ENCODE data around the gene TUBB. TPM values are rescaled to one million over a fixed set of nuclear protein-coding genes. Genes with fewer than 3 reads are reported as not detected.
"Not testable (repeated sequence)": the region's sequence is repeated elsewhere in the genome, so short reads cannot be mapped to it uniquely, and the experiment has no call there.

The TUBB gene
- total RNA-seq, 2 experiments from 2014 or later = 1,549 to 1,571 TPM

- CTCF ChIA-PET = interaction anchor here (0.6 to 1.4 kb wide), 6 partner anchors 19 to 345 kb away, joined by 3 to 5 read pairs (median 4); no protein-coding TSS in a partner anchor
- POLR2A ChIA-PET = interaction anchor here (1.0 to 3.8 kb wide), 4 partner anchors 26 to 88 kb away, joined by 3 to 28 read pairs (median 12); no protein-coding TSS in a partner anchor
Observed at GRCh38 chr6:30742316-30743098, 22.4 kb downstream of the TUBB start, which contains the start of gene FLOT1. TSS of gene FLOT1 (minus strand) at chr6:30742687. CDS start at chr6:30742189, 498 bp downstream.

GRCh38 chr6:30743099-30744053 lies 23.2 kb downstream of the TUBB start:
- POLR2A ChIA-PET = interaction anchor here (1.0 to 3.8 kb wide), 5 partner anchors 14 to 87 kb away, joined by 3 to 28 read pairs (median 7); no protein-coding TSS in a partner anchor

GRCh38 chr6:30744054-30744805 lies 24.1 kb downstream of the TUBB start, which contains the start of gene IER3:
TSS of gene IER3 (minus strand) at chr6:30744547. CDS start at chr6:30744518, 29 bp downstream.
- ChIA-PET POLR2A (interaction anchor here (0.6 to 3.8 kb wide), 10 partner anchors 12 to 87 kb away, joined by 3 to 28 read pairs (median 4); no protein-coding TSS in a partner anchor), CTCF (interaction anchor here (0.6 to 1.8 kb wide), 9 partner anchors 13 to 133 kb away, joined by 3 to 5 read pairs (median 4); no protein-coding TSS in a partner anchor)

More at GRCh38 chr6:30743099-30744053, 23.2 kb downstream of the TUBB start:
- CTCF ChIA-PET = interaction anchor here (1.0 to 1.8 kb wide), 8 partner anchors 13 to 134 kb away, joined by 3 to 4 read pairs (median 3); no protein-coding TSS in a partner anchor

GRCh38 chr6:30747300-30747687 lies 27.1 kb downstream of the TUBB start:
- ChIA-PET POLR2A (no interaction called here), CTCF (interaction anchor here (1.5 to 1.6 kb wide), 2 partner anchors 41 to 80 kb away, joined by 3 to 4 read pairs; no protein-coding TSS in a partner anchor)

- ChIA-PET CTCF (interaction anchor here (0.6 kb wide), 1 partner anchor 296 kb away, joined by 3 read pairs; no protein-coding TSS in a partner anchor), POLR2A (no interaction called here)
Observed at GRCh38 chr6:30747902-30748769, 28.0 kb downstream of the TUBB start.

- CTCF ChIA-PET = interaction anchor here (0.6 kb wide), 2 partner anchors 18 to 296 kb away, joined by 3 read pairs; no protein-coding TSS in a partner anchor
- POLR2A ChIA-PET = no interaction called here
Observed at GRCh38 chr6:30748851-30749540, 28.8 kb downstream of the TUBB start.

GRCh38 chr6:30749554-30750378 lies 29.6 kb downstream of the TUBB start:
- ChIA-PET POLR2A (interaction anchor here (0.6 kb wide), 1 partner anchor 13 kb away, joined by 3 read pairs; no protein-coding TSS in a partner anchor), CTCF (interaction anchor here (0.6 kb wide), 1 partner anchor 17 kb away, joined by 3 read pairs; no protein-coding TSS in a partner anchor)

- ChIA-PET CTCF (no interaction called here), POLR2A (no interaction called here)
Observed at GRCh38 chr6:30750379-30750668, 30.2 kb downstream of the TUBB start.

GRCh38 chr6:30752157-30752927 lies 32.2 kb downstream of the TUBB start:
- POLR2A ChIA-PET = no interaction called here
- CTCF ChIA-PET = interaction anchor here (1.1 to 1.8 kb wide), 2 partner anchors 14 to 375 kb away, joined by 3 to 4 read pairs; no protein-coding TSS in a partner anchor

GRCh38 chr6:30754631-30755030 lies 34.5 kb downstream of the TUBB start:
- CTCF ChIA-PET = no interaction called here
- POLR2A ChIA-PET = no interaction called here

- POLR2A ChIA-PET = interaction anchor here (0.5 to 1.0 kb wide), 2 partner anchors 10 to 12 kb away, joined by 3 to 4 read pairs; partner anchors contain the start of gene IER3
- CTCF ChIA-PET = not testable (repeated sequence)
Observed at GRCh38 chr6:30756405-30757003, 36.4 kb downstream of the TUBB start.

GRCh38 chr6:30757261-30757904 lies 37.2 kb downstream of the TUBB start:
- CTCF ChIA-PET = no interaction called here
- POLR2A ChIA-PET = interaction anchor here (1.0 kb wide), 1 partner anchor 13 kb away, joined by 3 read pairs; the partner anchor contains the start of gene IER3

- CTCF ChIA-PET = interaction anchor here (0.7 kb wide), 1 partner anchor 97 kb away, joined by 3 read pairs; no protein-coding TSS in a partner anchor
- POLR2A ChIA-PET = interaction anchor here (0.6 to 0.7 kb wide), 2 partner anchors 52 to 293 kb away, joined by 3 to 12 read pairs; no protein-coding TSS in a partner anchor
Observed at GRCh38 chr6:30759575-30760239, 39.6 kb downstream of the TUBB start.

- POLR2A ChIA-PET = interaction anchor here (1.0 kb wide), 1 partner anchor 24 kb away, joined by 3 read pairs; no protein-coding TSS in a partner anchor
- CTCF ChIA-PET = interaction anchor here (1.3 kb wide), 1 partner anchor 67 kb away, joined by 3 read pairs; no protein-coding TSS in a partner anchor
Observed at GRCh38 chr6:30760549-30760948, 40.4 kb downstream of the TUBB start.

Measured in activated CD8-positive, alpha-beta memory T cell treated with anti-CD3 and anti-CD28 coated beads for 36 hours (primary cell).